Brain pericyte (primary cell): Measurements from ENCODE around the gene AFTPH.

Experiments
- DNase-seq: peaks from one replicate; pipeline ENCODE4 v3.0.0-alpha.2; 2012; ENCODE audit warnings: low read depth, low spot score

AFTPH gene

GRCh38 chr2:64538764-64539433 is 14.8 kb downstream of the AFTPH start:
- no peak for DNase-seq

GRCh38 chr2:64540615-64541014 is 16.5 kb downstream of the AFTPH start:
- DNase-seq, result no peak

- DNase-seq, result no peak
Observed at GRCh38 chr2:64541547-64541946, 17.4 kb downstream of the AFTPH start.

GRCh38 chr2:64542071-64543007 is 18.2 kb downstream of the AFTPH start:
- no peak for DNase-seq

- DNase-seq, result no peak
Observed at GRCh38 chr2:64543008-64543697, 19.0 kb downstream of the AFTPH start.

- DNase-seq, result no peak
Observed at GRCh38 chr2:64548761-64549160, 24.6 kb downstream of the AFTPH start.

- DNase-seq, result no peak
Observed at GRCh38 chr2:64550042-64550441, 25.9 kb downstream of the AFTPH start.

GRCh38 chr2:64551851-64552250 is 27.7 kb downstream of the AFTPH start:
- DNase-seq, result no peak

GRCh38 chr2:64554117-64554516 is 30.0 kb downstream of the AFTPH start:
- no peak for DNase-seq

GRCh38 chr2:64558445-64559081 is 34.4 kb downstream of the AFTPH start:
- DNase-seq, result no peak

GRCh38 chr2:64562148-64562784 is 38.1 kb downstream of the AFTPH start:
- no peak for DNase-seq

GRCh38 chr2:64563436-64563938 is 39.4 kb downstream of the AFTPH start:
- DNase-seq, result no peak

- DNase-seq, result no peak
Observed at GRCh38 chr2:64565949-64566710, 42.0 kb downstream of the AFTPH start.

- no peak for DNase-seq
Observed at GRCh38 chr2:64567473-64567872, 43.3 kb downstream of the AFTPH start.

GRCh38 chr2:64568836-64569235 is 44.7 kb downstream of the AFTPH start:
- DNase-seq, result no peak

GRCh38 chr2:64574871-64575270 is 50.7 kb downstream of the AFTPH start:
- no peak for DNase-seq

GRCh38 chr2:64581018-64581417 is 56.9 kb downstream of the AFTPH start:
- no peak for DNase-seq

GRCh38 chr2:64581777-64582539 is 57.8 kb downstream of the AFTPH start:
- no peak for DNase-seq

- DNase-seq, result no peak
Observed at GRCh38 chr2:64582774-64583340, 58.7 kb downstream of the AFTPH start.
